K562 (cell line): ENCODE results near the gene PTPRM. TPM values are rescaled to one million over a fixed set of nuclear protein-coding genes. Genes with fewer than 3 reads are reported as not detected.

Experiments
- ATAC-seq: fragments of 200-7000 bp; cut with Tn5 transposase; 3 replicates; pipeline ENCODE4 v1.9.1; 2020; ENCODE audit warnings: moderate library complexity
- BruUV-seq: library from RNA; stranded (reverse); fragments of 400-500 nt; replicated peaks from 2 replicates; lab custom pipeline; 2021; lab: Mats Ljungman, UMichigan
- CTCF ChIA-PET: fragments of 300-600 bp; formaldehyde crosslinking; extraction: SDS; loops from one replicate; lab custom pipeline; 2021; ENCODE audit warnings: low intra/inter-chr PET ratio; lab: Yijun Ruan, JAX
- POLR2A ChIA-PET: fragments of 300-600, 350-650 bp; sonication (Branson Sonifier 250); formaldehyde crosslinking; extraction: SDS; loops from one replicate; lab custom pipeline; 2021; ENCODE audit warnings: antibody characterized with exemption, inconsistent platforms; lab: Yijun Ruan, JAX
- DNase-seq, 4 experiments: peaks; one replicate each; pipeline versions ENCODE4 v3.0.0 to v3.0.0-alpha.2; 2011 to 2018; ENCODE audit warnings: low spot score in 3 of 4, mixed read lengths in 3 of 4; ENCODE audit errors: extremely low read depth in 1 of 4
- FAIRE-seq: peaks from 2 replicates; lab custom pipeline; 2011; peaks lifted over from hg19 to GRCh38; lab: Jason Lieb, UNC
- H2AFZ ChIP-seq: 2 replicates; pipeline ENCODE4 v1.6.0; 2011; ENCODE audit warnings: low read depth, low read length, control low read depth, inconsistent platforms
- H3K27ac ChIP-seq: fragments of 200-600 bp; 3 replicates; pipeline ENCODE4 v1.8.0; 2011; ENCODE audit warnings: low read depth, mild to moderate bottlenecking, control low read depth, inconsistent platforms, low read length, moderate library complexity, mixed read lengths; ENCODE audit errors: extremely low read depth
- H3K27me3 ChIP-seq, 2 experiments: fragments of 300-600 bp in 1 of 2; 2 replicates in 1 of 2; 3 replicates in 1 of 2; pipeline versions ENCODE4 v1.6.0 to v1.8.0; 2011; ENCODE audit warnings: inconsistent platforms in 2 of 2, low read length in 2 of 2, mild to moderate bottlenecking in 1 of 2, mixed read lengths in 1 of 2, moderate library complexity in 1 of 2; ENCODE audit not compliant: control insufficient read depth in 2 of 2, insufficient read depth in 2 of 2
- H3K36me3 ChIP-seq: fragments of 300-600 bp; 3 replicates; pipeline ENCODE4 v1.8.0; 2011; ENCODE audit warnings: mild to moderate bottlenecking, low read length, inconsistent platforms; ENCODE audit not compliant: control insufficient read depth, insufficient read depth
- H3K4me1 ChIP-seq, 2 experiments: fragments of 200-600 bp in 1 of 2; replicated peaks in 1 of 2; 2 replicates in 1 of 2; 3 replicates in 1 of 2; pipeline versions ENCODE4 v1.5.1 to v1.8.0; 2011; ENCODE audit warnings: inconsistent platforms in 2 of 2, low read length in 2 of 2, mild to moderate bottlenecking in 1 of 2, mixed read lengths in 1 of 2, moderate library complexity in 1 of 2; ENCODE audit not compliant: control insufficient read depth in 2 of 2, insufficient read depth in 2 of 2
- H3K4me2 ChIP-seq: 2 replicates; pipeline ENCODE4 v1.6.1; 2011; ENCODE audit warnings: low read length, control low read depth, inconsistent platforms, mixed read lengths; ENCODE audit not compliant: insufficient read depth
- H3K4me3 ChIP-seq: fragments of 200-600 bp; sonication (generic), shearing (Covaris generic); 2 replicates; pipeline ENCODE4 v1.5.1; 2016; ENCODE audit warnings: control low read depth, inconsistent platforms
- H3K79me2 ChIP-seq: fragments of 200-600 bp; 3 replicates; pipeline ENCODE4 v1.8.0; 2011; ENCODE audit warnings: low read length, inconsistent platforms; ENCODE audit not compliant: control insufficient read depth, insufficient read depth
- H3K9ac ChIP-seq, 2 experiments: 2 replicates each; pipeline versions ENCODE4 v1.6.0 to v1.6.1; 2011; ENCODE audit warnings: low read depth in 2 of 2, low read length in 2 of 2, control low read depth in 1 of 2, inconsistent platforms in 1 of 2, mild to moderate bottlenecking in 1 of 2, mixed read lengths in 1 of 2; ENCODE audit not compliant: insufficient read depth in 1 of 2
- H3K9me1 ChIP-seq: one replicate; pipeline ENCODE4 v1.6.0; 2011; ENCODE audit warnings: inconsistent platforms, mild to moderate bottlenecking, low read length, moderate library complexity; ENCODE audit not compliant: control insufficient read depth, insufficient read depth
- H3K9me3 ChIP-seq: replicated peaks from 2 replicates; pipeline ENCODE4 v1.5.1; 2011; ENCODE audit warnings: low read depth, low read length, inconsistent platforms; ENCODE audit not compliant: control insufficient read depth, insufficient read depth
- H4K20me1 ChIP-seq: replicated peaks from 2 replicates; pipeline ENCODE4 v1.6.1; 2011; ENCODE audit warnings: low read length, inconsistent platforms, mixed read lengths; ENCODE audit not compliant: control insufficient read depth, insufficient read depth
- ELK3 ChIP-seq: fragments of 450-650 bp; formaldehyde crosslinking; IDR thresholded peaks from 2 replicates; pipeline ENCODE4 v1.4.0; 2020; ENCODE audit warnings: mild to moderate bottlenecking
- IFI16 ChIP-seq: fragments of 250-450 bp; sonication (Bioruptor Pico); IDR thresholded peaks from 2 replicates; pipeline ENCODE4 v2.1.2; 2022; ENCODE audit warnings: mild to moderate bottlenecking, inconsistent platforms
- MEF2D ChIP-seq: conservative IDR thresholded peaks from 2 replicates; pipeline ENCODE4 v1.6.1; 2016; ENCODE audit warnings: low read depth, missing genetic modification characterization, missing compliant biosample characterization
- MIER1 ChIP-seq: fragments of 450-650 bp; IDR thresholded peaks from 2 replicates; pipeline ENCODE4 v1.6.1; 2016; ENCODE audit warnings: antibody characterized with exemption, mild to moderate bottlenecking, low read depth
- MXI1 ChIP-seq: IDR thresholded peaks from 2 replicates; pipeline ENCODE4 v1.6.1; 2011; ENCODE audit warnings: low read depth, mild to moderate bottlenecking, improper control_type of control experiment, low read length
- PRPF4 ChIP-seq: fragments of 200-400 bp; formaldehyde crosslinking; IDR thresholded peaks from one replicate; pipeline ENCODE4 v1.6.1; 2017; ENCODE audit warnings: low read length, low read depth, mild to moderate bottlenecking; ENCODE audit not compliant: insufficient read depth, poor library complexity, severe bottlenecking
- ZNF398 ChIP-seq: fragments of 250-450 bp; sonication (Bioruptor Pico); IDR thresholded peaks from 2 replicates; pipeline ENCODE4 v1.8.0; 2021; ENCODE audit warnings: moderate library complexity, mild to moderate bottlenecking, inconsistent platforms
- ZNF740 ChIP-seq, 3 experiments: fragments of 200-800 bp in 1 of 3; sonication (Bioruptor generic) in 1 of 3; sonication (generic) in 1 of 3; formaldehyde crosslinking in 1 of 3; IDR thresholded peaks; 2 replicates each; pipeline versions ENCODE4 v1.6.1 to v1.8.0; 2016 to 2022; ENCODE audit warnings: mild to moderate bottlenecking in 2 of 3, missing compliant biosample characterization in 2 of 3, missing genetic modification characterization in 2 of 3, missing genetic modification reagents in 1 of 3
- whole genome bisulfite sequencing: fragments of 100-300 bp; shearing (Covaris generic); methylation state at CpG from one replicate; pipeline ENCODE4 v1.1.6; 2016; ENCODE audit warnings: low coverage, mixed read lengths; ENCODE audit not compliant: insufficient coverage; ENCODE audit errors: missing lambda C conversion rate; 5-methylcytosine and 5-hydroxymethylcytosine counted together
- in situ Hi-C: fragments of 300-500 bp; cut with MboI; formaldehyde crosslinking; loops from 4 replicates; pipeline ENCODE4 v1.15.0; 2018; ENCODE audit warnings: inconsistent platforms, mixed read lengths
- intact Hi-C: fragments of 100-400 bp; cut with micrococcal nuclease; formaldehyde crosslinking; loops from 2 replicates; pipeline ENCODE4 v1.14.2; 2022
- polyA plus RNA-seq, 8 experiments: library from polyadenylated mRNA; depleted of rRNA in 4 of 8; stranded (reverse) in 5 of 8; unstranded in 3 of 8; fragments of >200 nt; fragmentation: Nextera tagmentation in 2 of 8; fragmentation: Illumina TruSeq in 1 of 8; extraction: Ambion mirVana in 2 of 8; extraction: Trizol in 1 of 8; gene quantifications; 2 replicates each; pipeline versions ENCODE4 v1.2.1 to v1.2.3, GENCODE V29; 2011 to 2014; ENCODE audit warnings: inconsistent platforms in 1 of 8, missing spikeins in 1 of 8
- total RNA-seq, 7 experiments: library from RNA; depleted of rRNA in 6 of 7; stranded (reverse); fragments of >200 nt in 6 of 7; fragmentation: Illumina TruSeq in 2 of 7; extraction: Trizol in 2 of 7; gene quantifications; 2 replicates each; pipeline versions ENCODE4 v1.2.1 to v1.2.3, GENCODE V29; 2011 to 2021; ENCODE audit warnings: low replicate concordance in 1 of 7

The PTPRM gene
- total and polyA plus RNA-seq, 9 of the 15 experiments (the other 6 are each of a cell fraction or from before 2014, with no cell fraction given) = 0.03 to 0.16 (median 0.08) TPM; not detected in 3

GRCh38 chr18:8004792-8005191, 437.7 kb downstream of the PTPRM start (continued):
- TF ChIP-seq ZNF398 (CRISPR knock-in tag) = no peak

GRCh38 chr18:8005870-8006569, 438.9 kb downstream of the PTPRM start:
- CTCF ChIA-PET = no interaction called here
- no peak for FAIRE-seq
- BruUV-seq = no TSS peak

More at GRCh38 chr18:8005870-8006569, 438.9 kb downstream of the PTPRM start:
- TF ChIP-seq ZNF740 (CRISPR knock-in tag; IDR thresholded peaks at IDR 0.05) (no peak), ZNF740 (tag; IDR thresholded peaks at IDR 0.05) (no peak), MXI1 (no peak), MEF2D (no peak), ELK3 (CRISPR knock-in tag) (no peak), IFI16 (CRISPR knock-in tag) (no peak), PRPF4 (no peak), MIER1 (no peak)
- H3K4me2 ChIP-seq = no peak overlapping the region
- no peak overlapping the region for H3K27ac ChIP-seq
- no peak overlapping the region for H2AFZ ChIP-seq
- no peaks in the 10 kb centered on the region for H3K4me1 ChIP-seq
- no peaks in the 10 kb centered on the region for H3K9me3 ChIP-seq
- 0% methylated on average over 7 of the region's 7 CpGs for WGBS
- H3K27me3 ChIP-seq = no peaks in the 10 kb centered on the region
- POLR2A ChIA-PET = no interaction called here
- H3K4me3 ChIP-seq = no peak overlapping the region
- no peaks in the 10 kb centered on the region for H4K20me1 ChIP-seq
- no peaks in the 10 kb centered on the region for H3K9me1 ChIP-seq
- DNase-seq = no peak
- in situ Hi-C loops = no loop called here
- ATAC-seq = no peak
- H3K36me3 ChIP-seq = no peaks in the 10 kb centered on the region
- no peaks in the 10 kb centered on the region for H3K79me2 ChIP-seq
- no peak overlapping the region for H3K9ac ChIP-seq
- intact Hi-C loops = no loop called here
